Effector CD8-positive, alpha-beta T cell (primary cell): Measurements from ENCODE around the gene SLC6A12.

Source experiments
- DNase-seq: peaks from one replicate; lab custom pipeline; 2025; lab: John Stamatoyannopoulos, UW

Gene SLC6A12

GRCh38 chr12:162467-163307, 51.3 kb downstream of the SLC6A12 start:
- no peak for DNase-seq

DNA sequence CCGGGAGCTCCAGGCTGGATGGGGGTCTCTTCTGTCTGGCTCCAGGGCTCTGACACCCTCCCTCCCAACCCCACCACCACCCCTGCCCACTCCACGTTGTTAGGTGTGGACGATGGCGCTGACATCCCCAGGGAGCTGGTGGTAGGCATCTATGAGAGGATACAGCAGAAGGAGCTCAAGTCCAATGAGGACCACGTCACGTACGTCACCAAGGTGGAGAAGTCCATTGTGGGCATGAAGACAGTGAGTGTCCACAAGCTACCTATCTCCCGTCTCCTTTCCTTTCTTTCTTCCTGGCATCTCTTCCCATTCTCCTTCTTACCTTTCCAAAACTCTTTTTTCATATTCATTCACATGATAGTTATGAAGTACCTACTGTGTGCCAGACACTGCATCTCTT, 52.1 kb downstream of the SLC6A12 start:
- DNase-seq: no peak

DNA sequence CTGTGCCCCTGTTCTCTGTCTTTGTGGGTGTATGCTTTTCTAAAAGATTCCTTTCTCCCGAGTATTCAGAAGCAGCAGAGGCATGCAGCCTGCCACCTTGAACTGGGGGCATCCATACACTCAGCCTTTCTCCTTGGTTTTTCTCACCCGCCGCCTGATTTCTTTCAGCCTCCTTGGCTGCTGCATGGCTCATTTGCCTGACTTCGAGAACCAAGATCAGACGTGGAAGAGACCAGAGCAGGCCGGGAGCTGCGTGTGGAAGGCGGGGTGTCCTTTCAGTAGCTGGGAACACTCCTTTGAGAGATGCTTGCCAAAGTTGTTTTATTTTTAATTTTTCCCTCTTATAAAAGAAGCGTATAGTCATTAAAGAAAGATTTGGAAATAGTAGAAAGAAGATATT, 53.1 kb downstream of the SLC6A12 start:
- no peak for DNase-seq

DNA sequence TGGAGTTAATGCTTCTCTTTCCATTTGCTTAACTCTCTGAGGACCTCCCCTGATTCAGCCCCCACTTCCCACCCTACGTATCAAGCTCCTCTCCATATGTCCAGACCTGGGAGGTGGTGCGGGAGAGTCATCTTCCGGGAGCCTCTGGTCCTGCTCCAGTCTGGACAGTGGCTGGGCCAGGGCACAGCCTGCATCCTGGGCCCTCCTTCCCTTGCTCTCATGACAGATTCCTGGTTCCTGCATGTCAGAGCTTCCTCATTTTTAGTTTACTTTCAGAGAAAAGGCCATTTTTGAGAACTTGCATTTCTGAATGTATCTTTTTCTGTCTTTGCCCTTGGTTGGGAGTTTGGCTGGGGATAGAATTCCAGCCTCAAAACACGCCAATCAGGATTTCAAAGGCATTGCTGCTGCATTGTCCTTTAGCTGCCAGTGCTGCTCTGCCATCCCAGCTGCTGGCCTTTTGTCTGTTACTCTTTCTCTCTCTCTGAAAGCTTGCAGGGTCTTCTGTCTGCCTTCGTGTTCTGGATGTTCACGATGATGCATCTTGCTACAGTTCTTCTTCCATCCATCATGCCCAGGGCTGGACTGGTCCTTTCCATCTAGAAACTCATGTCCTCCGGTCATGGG, 54.7 kb downstream of the SLC6A12 start:
- DNase-seq: no peak

GRCh38 chr12:157644-158043, 56.3 kb downstream of the SLC6A12 start:
- DNase-seq: no peak

GRCh38 chr12:156945-157344, 57.0 kb downstream of the SLC6A12 start:
- no peak for DNase-seq

DNA sequence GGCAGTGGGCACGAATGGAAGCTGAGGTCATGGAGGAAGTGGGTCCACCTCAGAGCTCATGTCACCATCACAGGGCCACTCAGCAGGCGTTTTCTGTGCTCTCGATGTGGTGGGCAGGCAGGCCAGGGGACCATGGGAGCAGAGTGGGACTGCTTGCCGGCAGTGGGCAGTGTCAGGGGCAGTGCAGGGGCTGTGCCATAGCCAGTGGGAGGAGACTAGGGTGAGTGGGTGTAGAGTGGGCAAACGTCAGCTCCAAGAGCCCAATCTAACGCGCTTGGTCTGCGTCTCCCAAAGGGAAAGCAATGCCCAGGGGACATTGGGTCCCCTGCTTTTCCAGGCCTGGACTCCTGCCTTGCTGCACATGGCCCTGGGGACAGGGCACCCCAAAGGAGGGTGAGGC, 58.3 kb downstream of the SLC6A12 start:
- DNase-seq: no peak

DNA sequence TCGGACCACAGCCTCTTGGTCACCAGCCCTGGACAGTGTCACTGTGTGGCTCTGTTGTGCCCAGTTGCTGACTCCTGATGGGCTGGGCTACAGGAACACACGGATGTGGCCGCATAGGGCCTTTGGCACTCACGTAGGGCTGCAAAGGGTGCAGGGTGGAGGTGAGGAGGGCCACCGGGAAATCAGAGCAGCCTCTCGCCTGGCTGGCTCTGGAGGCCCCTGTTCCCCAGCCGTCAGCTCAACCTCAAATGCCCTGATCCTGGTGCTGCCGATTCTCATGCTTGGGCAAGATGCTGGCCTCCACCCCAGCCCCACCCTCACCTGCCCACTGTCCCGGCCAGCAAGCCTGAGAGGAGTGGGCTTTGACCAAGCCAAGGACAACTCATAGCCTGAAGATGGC, 59.0 kb downstream of the SLC6A12 start:
- no peak for DNase-seq

GRCh38 chr12:154058-154457, 59.9 kb downstream of the SLC6A12 start:
- DNase-seq: no peak

DNA sequence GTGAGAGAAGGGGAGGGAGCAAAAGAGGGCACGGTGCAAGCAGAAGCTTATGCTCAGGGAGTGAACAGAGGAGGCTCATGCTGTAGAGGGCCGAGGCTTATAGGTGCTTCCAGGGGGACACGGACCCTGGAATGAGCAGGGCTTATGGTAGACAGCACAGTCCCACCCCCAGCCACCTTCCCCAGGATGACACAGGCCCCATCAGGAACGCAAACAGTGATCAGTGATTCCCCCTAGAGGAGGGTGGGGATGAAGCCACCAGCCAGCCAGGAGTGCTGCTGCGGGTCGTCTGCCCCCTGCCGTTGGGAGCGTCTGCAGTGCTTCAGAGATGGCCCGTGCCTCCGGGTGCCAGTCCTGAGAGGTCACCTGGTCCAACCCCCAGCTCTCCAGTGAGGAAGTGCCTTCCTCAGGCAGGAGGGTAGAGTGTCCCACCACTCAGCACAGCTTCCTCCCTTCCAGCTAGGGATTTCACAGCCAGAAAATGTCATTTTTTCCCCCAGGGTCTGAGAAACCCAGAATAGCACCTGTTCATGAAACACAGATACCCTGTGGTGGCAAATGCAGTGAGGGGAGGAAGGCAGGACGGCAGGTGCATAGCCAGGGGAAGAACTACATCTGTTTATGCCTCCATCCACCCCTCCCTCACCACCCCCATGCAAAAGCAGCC, 60.7 kb downstream of the SLC6A12 start:
- DNase-seq: no peak

DNA sequence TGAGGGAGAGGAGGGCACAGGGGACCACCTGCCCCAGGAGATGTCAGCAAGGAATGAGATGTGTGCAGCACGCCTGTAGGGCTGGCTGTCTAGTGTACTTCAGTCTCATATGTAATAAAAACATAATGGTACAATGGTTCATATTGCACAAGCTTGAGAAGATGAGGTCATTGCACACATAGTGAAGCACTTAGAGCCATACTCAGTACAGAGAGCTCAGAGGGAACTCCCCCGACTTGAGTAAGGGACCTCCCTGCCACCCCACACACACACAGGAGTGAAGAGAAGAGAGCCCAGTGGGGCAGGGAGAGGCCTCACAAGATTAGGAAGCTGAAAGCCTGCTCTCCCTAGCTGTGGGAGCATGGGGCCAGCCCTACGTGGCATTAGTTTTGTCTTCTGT, 61.5 kb downstream of the SLC6A12 start:
- DNase-seq: no peak

DNA sequence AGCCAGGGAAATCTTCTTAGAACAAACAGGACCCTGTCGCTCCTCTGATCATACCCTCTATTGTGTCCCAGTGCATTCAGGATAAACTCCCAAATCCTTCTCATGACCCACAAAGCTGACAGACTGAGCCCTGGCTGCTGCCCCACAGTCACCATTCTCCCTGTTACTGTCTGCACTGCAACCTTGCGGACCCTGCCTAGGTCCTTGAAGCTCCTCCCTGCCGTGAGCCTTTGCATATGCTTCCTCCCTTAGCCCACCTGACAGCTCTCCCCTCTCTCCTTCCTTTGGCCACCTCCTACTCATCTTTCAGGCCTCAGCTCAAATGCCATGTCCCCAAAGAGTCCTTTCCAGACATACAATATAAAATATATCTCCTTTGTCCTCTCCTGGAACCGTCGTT, 62.4 kb downstream of the SLC6A12 start:
- DNase-seq: no peak

GRCh38 chr12:148676-149416, 65.1 kb downstream of the SLC6A12 start:
- DNase-seq: no peak

DNA sequence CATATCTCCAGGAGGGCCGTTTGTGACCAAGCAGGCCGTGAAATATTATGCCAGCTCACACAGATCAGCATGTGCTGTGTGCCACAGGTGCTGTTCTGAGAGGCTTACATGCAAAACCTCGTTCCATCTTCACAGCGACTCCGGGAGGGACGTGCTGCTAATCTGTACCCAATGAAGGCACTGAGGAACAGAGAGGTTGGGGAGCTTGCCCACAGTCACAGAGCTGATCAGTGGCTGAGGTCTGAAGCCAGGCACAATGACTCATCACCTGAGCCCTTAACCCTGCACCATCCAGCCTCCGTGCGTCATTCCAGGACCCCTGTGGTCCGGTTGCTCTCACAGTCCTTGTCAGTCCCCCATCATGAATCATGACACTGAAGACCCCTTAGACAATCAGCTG, 66.7 kb downstream of the SLC6A12 start:
- DNase-seq: no peak

GRCh38 chr12:145369-145960, 68.5 kb downstream of the SLC6A12 start:
- DNase-seq: no peak

DNA sequence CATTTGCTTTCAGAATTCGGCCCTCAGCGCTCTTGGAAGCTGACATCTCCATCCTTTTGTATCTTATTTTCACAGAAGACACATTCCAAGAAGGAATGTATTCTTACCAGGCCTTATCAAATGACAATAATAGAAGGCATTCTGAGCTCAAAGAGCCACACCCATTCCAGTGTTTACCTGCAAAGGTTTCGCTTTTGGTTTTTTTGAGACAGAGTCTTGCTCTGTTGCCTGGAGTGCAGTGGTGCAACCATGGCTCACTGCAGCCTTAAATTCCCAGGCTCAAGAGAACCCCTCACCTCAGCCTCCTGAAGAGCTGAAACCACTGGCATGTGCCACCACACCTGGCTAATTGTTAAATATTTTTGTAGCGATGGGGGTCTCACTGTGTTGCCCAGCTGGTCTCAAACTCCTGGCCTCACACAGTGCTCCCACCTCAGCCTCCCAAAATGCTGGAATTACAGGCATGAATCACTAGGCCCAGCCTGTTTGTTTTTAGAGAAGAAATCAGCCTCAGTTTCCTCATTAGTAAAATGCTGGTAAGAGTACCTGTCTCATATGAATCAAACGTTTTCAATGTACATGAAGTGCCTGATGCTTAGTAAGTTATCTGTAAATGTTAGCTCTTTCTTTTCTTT, 69.2 kb downstream of the SLC6A12 start:
- DNase-seq: no peak

- no peak for DNase-seq
Measured at GRCh38 chr12:143964-144649, 69.8 kb downstream of the SLC6A12 start.

DNA sequence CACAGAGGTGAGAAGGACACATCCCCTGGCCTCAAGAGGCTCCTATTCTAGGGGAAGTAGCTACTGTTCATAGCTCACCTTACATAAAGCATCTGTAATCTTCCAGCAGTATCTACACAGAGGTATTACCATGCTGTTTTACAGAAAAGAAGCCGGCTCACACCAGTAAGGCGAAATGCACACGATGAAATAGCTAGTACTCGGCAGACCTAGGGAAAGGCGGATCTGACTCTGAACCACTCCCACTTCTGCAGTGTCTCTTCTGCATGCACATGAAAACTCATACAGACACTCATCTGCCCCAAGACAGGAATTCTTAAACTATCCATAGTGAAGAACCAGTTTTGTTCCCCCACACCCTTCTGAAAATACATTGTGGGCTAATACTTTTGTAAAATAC, 73.8 kb downstream of the SLC6A12 start:
- DNase-seq: no peak
